Heart left ventricle (tissue), 16 donors: ENCODE measurements around the gene PRSS33. TPM values are rescaled to one million over a fixed set of nuclear protein-coding genes. Genes with fewer than 3 reads are reported as not detected.
A peak's percentile ranks its signal among the peaks of the same experiment; 100 is the strongest.

Source experiments
- ATAC-seq, 4 donors: fragments of 200-7000 bp; cut with Tn5 transposase; one replicate each; pipeline ENCODE4 v1.9.1; 2020 to 2022; ENCODE audit warnings: moderate library complexity in 4 of 4, mild to moderate bottlenecking in 3 of 4, moderate number of reproducible peaks in 1 of 4
- DNase-seq, 5 donors: peaks; one replicate each; pipeline ENCODE4 v3.0.0-alpha.2; 2020
- H3K27ac ChIP-seq, 12 donors: fragments of 200-600 bp; sonication (generic) in 4 of 12; one replicate each; pipeline versions ENCODE4 v1.5.0 to v1.8.0; 2016 to 2022; ENCODE audit warnings: mild to moderate bottlenecking in 2 of 12
- H3K27me3 ChIP-seq, 9 donors: fragments of 200-600 bp; sonication (generic) in 2 of 9; one replicate each; pipeline versions ENCODE4 v1.5.1 to v1.8.0; 2016 to 2022; ENCODE audit warnings: mild to moderate bottlenecking in 3 of 9
- H3K36me3 ChIP-seq, 9 donors: fragments of 200-600 bp; sonication (generic) in 2 of 9; one replicate each; pipeline versions ENCODE4 v1.5.0 to v1.8.0; 2018 to 2022; ENCODE audit warnings: mild to moderate bottlenecking in 2 of 9
- H3K4me1 ChIP-seq, 12 donors: fragments of 200-600 bp; sonication (generic) in 4 of 12; one replicate each; pipeline versions ENCODE4 v1.5.0 to v1.8.0; 2016 to 2022; ENCODE audit warnings: mild to moderate bottlenecking in 3 of 12
- H3K4me3 ChIP-seq, 12 donors: fragments of 200-600 bp; sonication (generic) in 4 of 12; one replicate each; pipeline versions ENCODE4 v1.5.0 to v1.8.0; 2017 to 2022; ENCODE audit warnings: mild to moderate bottlenecking in 9 of 12, moderate library complexity in 4 of 12
- H3K9me3 ChIP-seq, 12 donors: fragments of 200-600 bp; sonication (generic) in 4 of 12; one replicate each; pipeline versions ENCODE4 v1.5.0 to v1.8.0; 2016 to 2022; ENCODE audit warnings: mild to moderate bottlenecking in 1 of 12
- CTCF ChIP-seq, 12 donors: fragments of 200-600 bp; sonication (generic) in 4 of 12; IDR thresholded peaks; one replicate each; pipeline versions ENCODE4 v1.5.0 to v1.8.0; 2018 to 2022; ENCODE audit warnings: antibody characterized with exemption in 12 of 12, mild to moderate bottlenecking in 5 of 12
- POLR2A ChIP-seq, 2 donors: fragments of 450-650 bp; IDR thresholded peaks; one replicate each; pipeline ENCODE4 v1.6.1; 2017; ENCODE audit warnings: antibody characterized with exemption in 2 of 2, mild to moderate bottlenecking in 2 of 2, moderate library complexity in 2 of 2
- WGBS, 4 donors: extraction: QIAGEN DNeasy Blood & Tissue Kit in 2 of 4; methylation state at CpG; one replicate each; pipeline versions ENCODE4 v1.1.5 to v1.1.7; 2013 to 2018; 5-methylcytosine and 5-hydroxymethylcytosine counted together
- intact Hi-C, 10 donors: fragments of 100-400 bp; cut with DNase I; formaldehyde crosslinking; loops; one replicate each; pipeline versions ENCODE4 v1.11.1 to v1.14.2; 2022
- polyA plus RNA-seq, 2 donors: library from polyadenylated mRNA; stranded (reverse); fragments of 200-250 nt; gene quantifications; one replicate each; pipeline ENCODE4 v1.2.3, GENCODE V29; 2013
- total RNA-seq, 9 donors: library from RNA; depleted of rRNA in 2 of 9; stranded (reverse); fragments of >200 nt in 2 of 9; fragmentation: NEBNext Ultra II Directional in 3 of 9; extraction: Animal tissue kit (Norgen Biotek cat#: 25700) in 3 of 9; gene quantifications; one replicate each; pipeline versions ENCODE4 v1.1.0 to v1.2.4, GENCODE V29; 2016 to 2023
- donor health status: ischemic (EF 13 %, LVEDD 7.1; RV severe dilation, severe dysfunction).
- donor health status: healthy with polysubstance abuse.
- donor health status: DM: no; HTN: yes; CAD: no.
- donor health status: DM: no; HTN: no; CAD: no.
- donor health status: ischemic (EF 25% LVEDD 6.9; RV normal size, moderate dysfunction).
- donor health status: ischemic (EF 25% LVEDD 5.7; RV mildly dilated, moderate dysfunction).
- donor health status: healthy.
- donor health status: DM: yes; HTN: yes; CAD: no.
- donor health status: ischemic (EF 35%, LVEDD 5.7; RV mildly dilated, moderate dysfunction).
- donor health status: nonischemic (EF 11% LVEDD 7.7; RV severe dilation, severe dysfunction).
- donor health status: DM: yes; HTN: yes; CAD: no.
- donor health status: PGD.
- donor health status: ischemic (EF 29% LVEDD 5.4; RV normal size, mild dysfunction).
- donor health status: nonischemic (EF 23%, LVEDD 6.1; RV moderate dilation, normal function).

The PRSS33 gene
- total and polyA plus RNA-seq, 11 donors = not detected

- Histone ChIP-seq H3K4me3 (peak overlapping the region in 11 of 12 donors; percentile 14 to 56 (median 36)), H3K9me3 (no peaks in the 10 kb centered on the region), H3K4me1 (peaks cover 0 to 12% (median 1%) of the 10 kb centered on the region in 12 donors), H3K36me3 (no peaks in the 10 kb centered on the region), H3K27me3 (peaks cover 17 to 50% (median 39%) of the 10 kb centered on the region in 9 donors), H3K27ac (no peak overlapping the region)
- ATAC-seq = peak in 2 of 4 donors; percentile 27 to 31
- 14 to 25% (median 15%) methylated on average over 24 to 79 of the region's 79 CpGs for WGBS, 4 donors
- DNase-seq = peak in 3 of 5 donors; percentile 16 to 21 (median 19)
- intact Hi-C loops = loop anchor here in 1 of 10 donors (10.0 kb wide), 1 partner anchor 79 kb away; no protein-coding TSS in a partner anchor
- TF ChIP-seq POLR2A (IDR thresholded peaks at IDR 0.05) = no peak
- peak in 1 of 12 donors; percentile 22 for TF ChIP-seq CTCF (IDR thresholded peaks at IDR 0.05)
These were observed 2.0 kb downstream of the PRSS33 start for GRCh38 chr16:2785101-2785991.

GRCh38 chr16:2784358-2785100, 2.8 kb downstream of the PRSS33 start:
- no peak for TF ChIP-seq CTCF (IDR thresholded peaks at IDR 0.05)
- TF ChIP-seq POLR2A (IDR thresholded peaks at IDR 0.05) = no peak
- Histone ChIP-seq H3K36me3 (no peaks in the 10 kb centered on the region), H3K27ac (no peak overlapping the region), H3K27me3 (peaks cover 17 to 44% (median 39%) of the 10 kb centered on the region in 9 donors), H3K4me3 (peak overlapping the region in 9 of 12 donors; percentile 14 to 56 (median 37)), H3K9me3 (no peaks in the 10 kb centered on the region), H3K4me1 (peaks cover 0 to 12% (median 2%) of the 10 kb centered on the region in 12 donors)
- 49 to 87% (median 69%) methylated on average over 6 to 15 of the region's 15 CpGs for WGBS, 4 donors
- intact Hi-C loops = loop anchor here in 1 of 10 donors (10.0 kb wide), 1 partner anchor 80 kb away; no protein-coding TSS in a partner anchor
- DNase-seq (peak in 3 of 5 donors; percentile 10 to 16 (median 12)), ATAC-seq (no peak)

GRCh38 chr16:2783581-2784357, 3.6 kb downstream of the PRSS33 start:
- Histone ChIP-seq H3K4me3 (no peak overlapping the region), H3K27ac (no peak overlapping the region), H3K9me3 (no peaks in the 10 kb centered on the region), H3K4me1 (peaks cover 0 to 19% (median 5%) of the 10 kb centered on the region in 12 donors), H3K27me3 (peaks cover 17 to 39% (median 35%) of the 10 kb centered on the region in 9 donors), H3K36me3 (no peaks in the 10 kb centered on the region)
- no peak for TF ChIP-seq CTCF (IDR thresholded peaks at IDR 0.05)
- TF ChIP-seq POLR2A (IDR thresholded peaks at IDR 0.05) = no peak
- intact Hi-C loops = loop anchor here in 1 of 10 donors (10.0 kb wide), 1 partner anchor 81 kb away; no protein-coding TSS in a partner anchor
- peak in 2 of 5 donors; percentile 4 to 13 for DNase-seq
- no peak for ATAC-seq
- WGBS, 4 donors = 83 to 89% (median 86%) methylated on average over 13 to 15 of the region's 15 CpGs
